ENCODE measurements around the gene CLIC4. TPM values are rescaled to one million over a fixed set of nuclear protein-coding genes. Genes with fewer than 3 reads are reported as not detected.

The CLIC4 gene
- polyA plus RNA-seq, 1 donor (not counting 4 experiments of a cell fraction or from before 2014, with no cell fraction given), result 130 TPM

DNA sequence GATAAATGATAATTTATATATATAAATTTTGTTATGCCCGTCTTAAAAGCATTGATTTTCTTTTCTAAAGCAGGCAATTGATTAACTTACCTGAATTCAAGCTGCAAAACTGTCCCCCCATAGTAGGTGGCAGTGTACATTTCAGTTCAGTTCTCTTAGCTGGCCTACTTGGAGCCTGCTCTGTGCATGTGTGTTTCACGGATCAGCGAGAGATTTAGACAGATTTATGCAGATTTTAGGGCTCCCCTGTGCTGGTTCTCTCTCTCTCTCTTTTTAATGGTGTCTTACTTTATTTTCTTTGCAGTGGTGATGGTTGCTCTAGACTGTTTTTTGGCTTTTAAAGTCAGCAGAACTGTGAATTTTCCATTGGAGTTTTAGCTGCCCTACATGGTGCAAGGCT is 30.7 kb downstream of the CLIC4 start:
- H3K9me1 ChIP-seq (ENCODE audit: control insufficient read depth, extremely low read depth, insufficient read depth, low read length), result peaks cover 3% of the 10 kb centered on the region
- no peak overlapping the region for H3K4me3 ChIP-seq (ENCODE audit: control insufficient read depth in 2 of 3, extremely low read depth in 1 of 3, insufficient read depth in 2 of 3, low read depth in 1 of 3, low read length in 3 of 3)
- peaks cover 5% of the 10 kb centered on the region for H4K20me1 ChIP-seq (ENCODE audit: control insufficient read depth, extremely low read depth, insufficient read depth, low read length)
- FAIRE-seq (no peak), DNase-seq (ENCODE audit: low read depth, low spot score) (no peak)
- no peaks in the 10 kb centered on the region for H3K27me3 ChIP-seq (ENCODE audit: control insufficient read depth, extremely low read depth, insufficient read depth, low read length)
- peaks cover 0 to 3% of the 10 kb centered on the region in 2 experiments for H3K36me3 ChIP-seq (ENCODE audit: control insufficient read depth in 2 of 2, extremely low read depth in 1 of 2, insufficient read depth in 2 of 2, low read length in 2 of 2)
- H3K4me1 ChIP-seq (ENCODE audit: control insufficient read depth, extremely low read depth, insufficient read depth, low read length), result peaks cover 9% of the 10 kb centered on the region
- H3K9me3 ChIP-seq (ENCODE audit: control insufficient read depth, low read depth, low read length), result no peaks in the 10 kb centered on the region
- dilution Hi-C loops (cut with MboI; ENCODE audit: extremely low pct_ligation_motif_present, low sequenced_read_pairs), result no loop called here
- H3K4me2 ChIP-seq (ENCODE audit: control insufficient read depth, extremely low read depth, insufficient read depth, low read depth, low read length), result no peak overlapping the region
- no peak overlapping the region for H3K9ac ChIP-seq (ENCODE audit: control insufficient read depth, extremely low read depth, insufficient read depth, low read length)
- TF ChIP-seq, protein P1, sequence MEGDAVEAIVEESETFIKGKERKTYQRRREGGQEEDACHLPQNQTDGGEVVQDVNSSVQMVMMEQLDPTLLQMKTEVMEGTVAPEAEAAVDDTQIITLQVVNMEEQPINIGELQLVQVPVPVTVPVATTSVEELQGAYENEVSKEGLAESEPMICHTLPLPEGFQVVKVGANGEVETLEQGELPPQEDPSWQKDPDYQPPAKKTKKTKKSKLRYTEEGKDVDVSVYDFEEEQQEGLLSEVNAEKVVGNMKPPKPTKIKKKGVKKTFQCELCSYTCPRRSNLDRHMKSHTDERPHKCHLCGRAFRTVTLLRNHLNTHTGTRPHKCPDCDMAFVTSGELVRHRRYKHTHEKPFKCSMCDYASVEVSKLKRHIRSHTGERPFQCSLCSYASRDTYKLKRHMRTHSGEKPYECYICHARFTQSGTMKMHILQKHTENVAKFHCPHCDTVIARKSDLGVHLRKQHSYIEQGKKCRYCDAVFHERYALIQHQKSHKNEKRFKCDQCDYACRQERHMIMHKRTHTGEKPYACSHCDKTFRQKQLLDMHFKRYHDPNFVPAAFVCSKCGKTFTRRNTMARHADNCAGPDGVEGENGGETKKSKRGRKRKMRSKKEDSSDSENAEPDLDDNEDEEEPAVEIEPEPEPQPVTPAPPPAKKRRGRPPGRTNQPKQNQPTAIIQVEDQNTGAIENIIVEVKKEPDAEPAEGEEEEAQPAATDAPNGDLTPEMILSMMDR (optimal IDR thresholded peaks at IDR 0.05 in 1 of 3, IDR thresholded peaks at IDR 0.05 in 1 of 3, conservative IDR thresholded peaks at IDR 0.05 in 1 of 3; ENCODE audit: extremely low read depth in 1 of 3, insufficient read depth in 2 of 3, low read length in 3 of 3), result no peak
- TF ChIP-seq EZH2 (IDR thresholded peaks at IDR 0.05; ENCODE audit: low read length), result no peak
- H3K27ac ChIP-seq (ENCODE audit: control insufficient read depth, insufficient read depth, low read length), result no peak overlapping the region
- peaks cover 84% of the 10 kb centered on the region for H3K79me2 ChIP-seq (ENCODE audit: control insufficient read depth, insufficient read depth, low read length)
- H2AFZ ChIP-seq (ENCODE audit: control insufficient read depth, low read length), result no peak overlapping the region

DNA sequence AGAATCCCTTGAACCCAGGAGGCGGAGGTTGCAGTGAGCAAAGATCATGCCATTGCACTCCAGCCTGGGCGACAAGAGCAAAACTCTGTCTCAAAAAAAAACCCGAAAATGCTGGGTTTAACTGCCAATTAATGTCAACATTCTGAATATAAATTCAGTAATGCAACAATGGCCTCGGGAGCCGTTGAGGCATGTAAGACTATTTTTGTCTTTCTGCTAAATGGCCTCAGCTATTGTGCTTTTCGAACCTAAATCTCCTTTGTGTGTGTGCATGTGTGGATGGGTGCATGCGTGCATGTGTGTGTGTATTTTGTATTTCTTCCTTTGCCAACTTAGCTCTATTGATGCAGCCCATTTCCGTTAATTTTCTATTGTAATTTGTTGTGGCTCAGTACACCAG is 31.6 kb downstream of the CLIC4 start:
- Histone ChIP-seq H2AFZ (ENCODE audit: control insufficient read depth, low read length) (no peak overlapping the region), H4K20me1 (ENCODE audit: control insufficient read depth, extremely low read depth, insufficient read depth, low read length) (peaks cover 5% of the 10 kb centered on the region), H3K9me3 (ENCODE audit: control insufficient read depth, low read depth, low read length) (no peaks in the 10 kb centered on the region), H3K27me3 (ENCODE audit: control insufficient read depth, extremely low read depth, insufficient read depth, low read length) (no peaks in the 10 kb centered on the region), H3K9me1 (ENCODE audit: control insufficient read depth, extremely low read depth, insufficient read depth, low read length) (peaks cover 6% of the 10 kb centered on the region), H3K27ac (ENCODE audit: control insufficient read depth, insufficient read depth, low read length) (no peak overlapping the region), H3K4me2 (ENCODE audit: control insufficient read depth, extremely low read depth, insufficient read depth, low read depth, low read length) (no peak overlapping the region), H3K4me3 (ENCODE audit: control insufficient read depth in 2 of 3, extremely low read depth in 1 of 3, insufficient read depth in 2 of 3, low read depth in 1 of 3, low read length in 3 of 3) (no peak overlapping the region), H3K79me2 (ENCODE audit: control insufficient read depth, insufficient read depth, low read length) (peaks cover 84% of the 10 kb centered on the region), H3K9ac (ENCODE audit: control insufficient read depth, extremely low read depth, insufficient read depth, low read length) (no peak overlapping the region), H3K4me1 (ENCODE audit: control insufficient read depth, extremely low read depth, insufficient read depth, low read length) (peaks cover 9% of the 10 kb centered on the region), H3K36me3 (ENCODE audit: control insufficient read depth in 2 of 2, extremely low read depth in 1 of 2, insufficient read depth in 2 of 2, low read length in 2 of 2) (peaks cover 0 to 3% of the 10 kb centered on the region in 2 experiments)
- no peak for DNase-seq (ENCODE audit: low read depth, low spot score)
- TF ChIP-seq, protein P1 (optimal IDR thresholded peaks at IDR 0.05 in 1 of 3, IDR thresholded peaks at IDR 0.05 in 1 of 3, conservative IDR thresholded peaks at IDR 0.05 in 1 of 3; ENCODE audit: extremely low read depth in 1 of 3, insufficient read depth in 2 of 3, low read length in 3 of 3), result no peak
- no peak for TF ChIP-seq EZH2 (IDR thresholded peaks at IDR 0.05; ENCODE audit: low read length)
- no peak for FAIRE-seq
- dilution Hi-C loops (cut with MboI; ENCODE audit: extremely low pct_ligation_motif_present, low sequenced_read_pairs), result no loop called here

All from keratinocyte (primary cell).